Measurements from ENCODE around the gene RAB3IL1. TPM values are rescaled to one million over a fixed set of nuclear protein-coding genes. Genes with fewer than 3 reads are reported as not detected.

The RAB3IL1 gene
- total RNA-seq, 4 donors from 2014 or later, result 2.6 to 8.9 (median 5.4) TPM

DNA sequence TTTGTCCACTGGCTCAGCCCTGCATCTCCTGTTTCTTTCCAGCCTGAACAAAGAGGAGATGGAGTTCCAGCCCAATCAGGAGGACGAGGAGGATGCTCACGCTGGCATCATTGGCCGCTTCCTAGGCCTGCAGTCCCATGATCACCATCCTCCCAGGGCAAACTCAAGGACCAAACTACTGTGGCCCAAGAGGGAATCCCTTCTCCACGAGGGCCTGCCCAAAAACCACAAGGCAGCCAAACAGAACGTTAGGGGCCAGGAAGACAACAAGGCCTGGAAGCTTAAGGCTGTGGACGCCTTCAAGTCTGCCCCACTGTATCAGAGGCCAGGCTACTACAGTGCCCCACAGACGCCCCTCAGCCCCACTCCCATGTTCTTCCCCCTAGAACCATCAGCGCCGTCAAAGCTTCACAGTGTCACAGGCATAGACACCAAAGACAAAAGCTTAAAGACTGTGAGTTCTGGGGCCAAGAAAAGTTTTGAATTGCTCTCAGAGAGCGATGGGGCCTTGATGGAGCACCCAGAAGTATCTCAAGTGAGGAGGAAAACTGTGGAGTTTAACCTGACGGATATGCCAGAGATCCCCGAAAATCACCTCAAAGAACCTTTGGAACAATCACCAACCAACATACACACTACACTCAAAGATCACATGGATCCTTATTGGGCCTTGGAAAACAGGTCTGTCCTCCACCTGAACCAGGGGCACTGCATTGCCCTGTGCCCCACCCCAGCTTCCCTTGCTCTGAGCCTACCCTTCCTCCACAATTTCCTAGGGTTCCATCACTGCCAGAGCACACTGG lies 45.0 kb upstream of the RAB3IL1 start:
- TF ChIP-seq, protein P1, sequence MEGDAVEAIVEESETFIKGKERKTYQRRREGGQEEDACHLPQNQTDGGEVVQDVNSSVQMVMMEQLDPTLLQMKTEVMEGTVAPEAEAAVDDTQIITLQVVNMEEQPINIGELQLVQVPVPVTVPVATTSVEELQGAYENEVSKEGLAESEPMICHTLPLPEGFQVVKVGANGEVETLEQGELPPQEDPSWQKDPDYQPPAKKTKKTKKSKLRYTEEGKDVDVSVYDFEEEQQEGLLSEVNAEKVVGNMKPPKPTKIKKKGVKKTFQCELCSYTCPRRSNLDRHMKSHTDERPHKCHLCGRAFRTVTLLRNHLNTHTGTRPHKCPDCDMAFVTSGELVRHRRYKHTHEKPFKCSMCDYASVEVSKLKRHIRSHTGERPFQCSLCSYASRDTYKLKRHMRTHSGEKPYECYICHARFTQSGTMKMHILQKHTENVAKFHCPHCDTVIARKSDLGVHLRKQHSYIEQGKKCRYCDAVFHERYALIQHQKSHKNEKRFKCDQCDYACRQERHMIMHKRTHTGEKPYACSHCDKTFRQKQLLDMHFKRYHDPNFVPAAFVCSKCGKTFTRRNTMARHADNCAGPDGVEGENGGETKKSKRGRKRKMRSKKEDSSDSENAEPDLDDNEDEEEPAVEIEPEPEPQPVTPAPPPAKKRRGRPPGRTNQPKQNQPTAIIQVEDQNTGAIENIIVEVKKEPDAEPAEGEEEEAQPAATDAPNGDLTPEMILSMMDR (IDR thresholded peaks at IDR 0.05), result no peak
- no peak for TF ChIP-seq POLR2A (IDR thresholded peaks at IDR 0.05)
- no peak for TF ChIP-seq EP300 (IDR thresholded peaks at IDR 0.05)
- peak in 1 of 3 donors; percentile 8 for TF ChIP-seq POLR2AphosphoS5 (IDR thresholded peaks at IDR 0.05)
- no peak overlapping the region for H3K4me3 ChIP-seq
- H3K4me1 ChIP-seq, result peaks cover 53% of the 10 kb centered on the region
- peak in 1 of 2 donors; percentile 77 for DNase-seq (ENCODE audit: low spot score in 2 of 2)
- H3K36me3 ChIP-seq, result peaks cover 25% of the 10 kb centered on the region
- no peaks in the 10 kb centered on the region for H3K27me3 ChIP-seq
- peak overlapping the region; percentile 61 for H3K27ac ChIP-seq
- H3K9me3 ChIP-seq, result no peaks in the 10 kb centered on the region
- WGBS, result 86% methylated on average over 12 of the region's 12 CpGs

DNA sequence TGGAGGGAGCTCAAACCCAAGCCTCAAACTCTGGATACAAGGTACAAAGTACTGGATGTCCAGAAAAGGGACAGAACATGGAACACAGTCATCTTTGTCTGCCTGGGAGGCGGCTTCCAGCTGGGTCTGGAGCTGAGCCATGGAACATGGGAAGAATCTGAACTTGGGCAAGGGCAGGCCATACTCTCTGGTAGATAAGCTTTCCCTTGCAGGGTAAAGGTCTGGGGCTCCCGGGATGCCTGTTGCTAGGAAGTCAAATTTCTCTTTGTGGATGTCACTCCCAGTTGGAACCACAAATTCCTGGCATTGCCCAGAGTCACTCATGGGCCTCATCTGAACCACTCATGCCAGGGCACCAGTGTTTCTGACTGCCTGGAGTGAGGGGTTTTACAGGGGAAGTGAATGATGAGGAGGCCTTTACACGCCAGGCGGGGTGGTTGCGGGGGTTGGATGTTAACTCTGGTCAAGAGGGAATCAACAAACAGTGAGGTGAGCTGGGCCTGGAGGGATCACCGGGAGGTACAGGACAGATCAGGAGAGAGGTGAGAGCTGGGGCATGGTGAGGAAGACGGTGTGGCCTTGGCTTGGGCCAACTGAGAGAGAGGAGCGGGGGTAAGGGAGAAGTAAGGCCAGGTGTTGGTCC lies 44.3 kb upstream of the RAB3IL1 start:
- peak in 1 of 2 donors; percentile 86 for DNase-seq (ENCODE audit: low spot score in 2 of 2)
- Histone ChIP-seq H3K4me3 (no peak overlapping the region), H3K36me3 (peaks cover 27% of the 10 kb centered on the region), H3K27me3 (no peaks in the 10 kb centered on the region), H3K27ac (peak overlapping the region; percentile 61), H3K4me1 (peaks cover 53% of the 10 kb centered on the region), H3K9me3 (no peaks in the 10 kb centered on the region)
- whole genome bisulfite sequencing, result 84% methylated on average over 8 of the region's 8 CpGs
- TF ChIP-seq EP300 (IDR thresholded peaks at IDR 0.05) (no peak), POLR2AphosphoS5 (IDR thresholded peaks at IDR 0.05) (peak in 1 of 3 donors; percentile 36)

DNA sequence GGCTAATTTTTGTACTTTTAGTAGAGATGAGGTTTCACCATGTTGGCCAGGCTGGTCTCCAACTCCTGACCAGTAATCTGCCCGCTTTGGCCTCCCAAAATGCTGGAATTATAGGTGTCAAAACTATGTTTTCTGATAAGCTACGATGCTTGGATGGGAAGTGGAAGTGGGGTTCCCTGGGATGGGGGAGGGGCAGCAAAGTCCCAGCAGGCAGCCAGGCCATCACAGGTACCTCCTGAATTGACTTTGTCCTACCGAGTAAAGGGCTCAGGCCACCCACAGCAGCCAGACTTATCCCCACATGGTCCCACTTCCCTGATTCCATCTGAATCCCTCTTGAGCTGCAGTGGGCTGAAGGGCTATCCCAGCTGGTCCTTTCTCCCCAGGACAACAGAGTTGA lies 43.2 kb upstream of the RAB3IL1 start:
- peaks cover 23% of the 10 kb centered on the region for H3K36me3 ChIP-seq
- DNase-seq (ENCODE audit: low spot score in 2 of 2), result peak in 1 of 2 donors; percentile 65
- H3K9me3 ChIP-seq, result no peaks in the 10 kb centered on the region
- peaks cover 50% of the 10 kb centered on the region for H3K4me1 ChIP-seq
- no peak for TF ChIP-seq EP300 (IDR thresholded peaks at IDR 0.05)
- H3K27me3 ChIP-seq, result peaks cover 6% of the 10 kb centered on the region
- H3K27ac ChIP-seq, result peak overlapping the region; percentile 60
- WGBS, result 82% methylated on average over 3 of the region's 3 CpGs
- no peak overlapping the region for H3K4me3 ChIP-seq

DNA sequence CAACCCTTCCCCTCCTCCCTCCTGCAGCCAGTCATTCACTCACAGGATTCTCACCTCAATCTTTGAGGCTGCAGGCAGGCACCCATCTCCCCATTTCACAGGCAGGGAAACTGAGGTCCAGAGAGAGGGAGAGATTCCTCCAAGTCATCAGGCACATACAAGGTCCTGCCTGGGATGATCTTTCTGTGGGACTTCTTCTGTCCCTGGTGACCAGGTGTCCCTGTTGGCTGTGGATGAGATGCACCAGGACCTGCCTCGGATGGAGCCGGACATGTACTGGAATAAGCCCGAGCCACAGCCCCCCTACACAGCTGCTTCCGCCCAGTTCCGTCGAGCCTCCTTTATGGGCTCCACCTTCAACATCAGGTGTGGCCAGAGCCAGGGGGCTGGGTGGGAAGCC lies 42.3 kb upstream of the RAB3IL1 start:
- H3K4me3 ChIP-seq, result no peak overlapping the region
- peaks cover 50% of the 10 kb centered on the region for H3K4me1 ChIP-seq
- peaks cover 8% of the 10 kb centered on the region for H3K27me3 ChIP-seq
- H3K36me3 ChIP-seq, result peaks cover 14% of the 10 kb centered on the region
- DNase-seq (ENCODE audit: low spot score in 2 of 2), result peak in 1 of 2 donors; percentile 65
- TF ChIP-seq, protein P1 (IDR thresholded peaks at IDR 0.05), result no peak
- TF ChIP-seq EP300 (IDR thresholded peaks at IDR 0.05) (no peak), POLR2AphosphoS5 (IDR thresholded peaks at IDR 0.05) (no peak), POLR2A (IDR thresholded peaks at IDR 0.05) (no peak)
- 80% methylated on average over 3 of the region's 6 CpGs for WGBS
- H3K9me3 ChIP-seq, result no peaks in the 10 kb centered on the region
- H3K27ac ChIP-seq, result no peak overlapping the region

DNA sequence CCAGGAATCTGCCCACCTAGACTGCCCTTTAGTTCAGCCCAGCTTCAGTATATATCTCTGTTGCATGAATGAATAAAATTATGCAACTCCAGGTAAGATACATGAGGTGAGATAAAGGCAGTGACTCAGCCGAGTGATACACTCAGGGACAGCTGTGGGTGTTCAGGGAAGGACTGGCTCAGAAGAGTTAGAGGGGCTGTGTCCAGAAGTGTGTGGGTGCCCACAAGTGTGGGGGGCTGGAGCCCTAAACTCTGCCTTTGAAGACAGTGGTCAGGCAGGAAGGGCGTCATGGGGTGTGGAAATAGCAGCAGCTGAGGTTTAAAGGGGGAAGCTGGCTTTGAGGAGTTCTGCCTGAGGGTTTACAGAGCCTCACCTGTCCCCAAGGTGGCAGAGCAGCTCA lies 41.7 kb upstream of the RAB3IL1 start:
- WGBS, result 41% methylated on average over 2 of the region's 2 CpGs
- H3K4me3 ChIP-seq, result no peak overlapping the region
- TF ChIP-seq POLR2AphosphoS5 (IDR thresholded peaks at IDR 0.05) (no peak), EP300 (IDR thresholded peaks at IDR 0.05) (no peak), POLR2A (IDR thresholded peaks at IDR 0.05) (no peak)
- TF ChIP-seq, protein P1 (IDR thresholded peaks at IDR 0.05), result no peak
- peaks cover 13% of the 10 kb centered on the region for H3K27me3 ChIP-seq
- peaks cover 51% of the 10 kb centered on the region for H3K4me1 ChIP-seq
- no peaks in the 10 kb centered on the region for H3K9me3 ChIP-seq
- peak in 1 of 2 donors; percentile 35 for DNase-seq (ENCODE audit: low spot score in 2 of 2)
- peaks cover 13% of the 10 kb centered on the region for H3K36me3 ChIP-seq
- H3K27ac ChIP-seq, result no peak overlapping the region

DNA sequence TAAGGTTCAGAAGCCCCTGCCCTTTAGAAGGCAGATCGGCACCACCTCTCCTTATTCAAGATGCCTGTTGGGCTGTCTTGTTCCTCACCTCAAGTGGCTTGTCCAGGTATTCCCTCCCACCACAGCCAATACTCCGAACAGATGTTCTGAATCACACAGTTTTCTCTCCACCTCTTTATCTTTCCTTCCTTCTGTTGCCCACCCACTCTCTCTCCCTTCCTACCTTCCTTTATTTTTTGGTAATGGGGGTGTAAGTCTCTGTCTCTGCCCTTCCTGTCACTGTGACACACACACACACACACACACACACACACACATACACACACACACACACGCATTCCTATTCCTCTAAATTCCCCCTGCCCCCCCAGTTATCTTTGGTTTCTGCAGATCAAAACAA lies 41.2 kb upstream of the RAB3IL1 start:
- H3K4me3 ChIP-seq, result no peak overlapping the region
- H3K36me3 ChIP-seq, result peaks cover 12% of the 10 kb centered on the region
- no peak overlapping the region for H3K27ac ChIP-seq
- H3K4me1 ChIP-seq, result peaks cover 46% of the 10 kb centered on the region
- H3K27me3 ChIP-seq, result peaks cover 14% of the 10 kb centered on the region
- DNase-seq (ENCODE audit: low spot score in 2 of 2), result peak in 1 of 2 donors; percentile 4
- TF ChIP-seq, protein P1 (IDR thresholded peaks at IDR 0.05), result no peak
- no peak for TF ChIP-seq EP300 (IDR thresholded peaks at IDR 0.05)
- WGBS, result 59% methylated on average over 3 of the region's 3 CpGs
- no peaks in the 10 kb centered on the region for H3K9me3 ChIP-seq
